ENCODE results near the gene AIFM1.

GRCh38 chrX:130176942-130177341 is 11.3 kb upstream of the AIFM1 start:
- TF ChIP-seq POLR2A (IDR thresholded peaks at IDR 0.05) (no peak), CTCF (IDR thresholded peaks at IDR 0.05) (no peak)

Measured in uterus (tissue), 2 donors.